ENCODE measurements around the gene UNK. TPM values are rescaled to one million over a fixed set of nuclear protein-coding genes. Genes with fewer than 3 reads are reported as not detected.
A peak's percentile ranks its signal among the peaks of the same experiment; 100 is the strongest.

UNK gene
- total RNA-seq, 4 donors from 2014 or later = 26.5 to 42.5 (median 31.9) TPM

- intact Hi-C loops (cut with DNase I; ENCODE audit: low total_unique reads) = no loop called here
- H3K4me3 ChIP-seq (ENCODE audit: low read depth, poor library complexity, severe bottlenecking) = no peak overlapping the region
- WGBS, 2 donors = 83 to 84% methylated on average over 7 of the region's 7 CpGs
- DNase-seq (ENCODE audit: low spot score in 2 of 2) = peak in 1 of 2 donors; percentile 86
- TF ChIP-seq POLR2A (IDR thresholded peaks at IDR 0.05) (no peak), CTCF (IDR thresholded peaks at IDR 0.05) (no peak)
Measured at GRCh38 chr17:75819116-75819515, 34.5 kb downstream of the UNK start.

- intact Hi-C loops (cut with DNase I; ENCODE audit: low total_unique reads) = no loop called here
- H3K4me3 ChIP-seq (ENCODE audit: low read depth, poor library complexity, severe bottlenecking) = no peak overlapping the region
- no peak for DNase-seq (ENCODE audit: low spot score in 2 of 2)
- 64 to 66% methylated on average over 15 to 16 of the region's 16 CpGs for WGBS, 2 donors
- no peak for TF ChIP-seq POLR2A (IDR thresholded peaks at IDR 0.05)
- TF ChIP-seq CTCF (IDR thresholded peaks at IDR 0.05) = no peak
Measured at GRCh38 chr17:75819678-75820077, 35.1 kb downstream of the UNK start.

- intact Hi-C loops (cut with DNase I; ENCODE audit: low total_unique reads) = no loop called here
- 77 to 87% methylated on average over 18 to 21 of the region's 21 CpGs for WGBS, 2 donors
- no peak for DNase-seq (ENCODE audit: low spot score in 2 of 2)
- no peak for TF ChIP-seq CTCF (IDR thresholded peaks at IDR 0.05)
- TF ChIP-seq POLR2A (IDR thresholded peaks at IDR 0.05) = no peak
- H3K4me3 ChIP-seq (ENCODE audit: low read depth, poor library complexity, severe bottlenecking) = no peak overlapping the region
Measured at GRCh38 chr17:75820094-75821080, 35.8 kb downstream of the UNK start.

GRCh38 chr17:75821552-75821951, 36.9 kb downstream of the UNK start:
- no peak overlapping the region for H3K4me3 ChIP-seq (ENCODE audit: low read depth, poor library complexity, severe bottlenecking)
- intact Hi-C loops (cut with DNase I; ENCODE audit: low total_unique reads) = no loop called here
- TF ChIP-seq CTCF (IDR thresholded peaks at IDR 0.05) = no peak
- no peak for TF ChIP-seq POLR2A (IDR thresholded peaks at IDR 0.05)
- WGBS, 2 donors = 88 to 91% methylated on average over 7 of the region's 7 CpGs
- no peak for DNase-seq (ENCODE audit: low spot score in 2 of 2)

GRCh38 chr17:75822119-75822799, 37.7 kb downstream of the UNK start:
- 47% methylated on average over 18 of the region's 18 CpGs for WGBS, 2 donors

More at GRCh38 chr17:75822119-75822799, 37.7 kb downstream of the UNK start:
- intact Hi-C loops (cut with DNase I; ENCODE audit: low total_unique reads) = no loop called here
- no peak overlapping the region for H3K4me3 ChIP-seq (ENCODE audit: low read depth, poor library complexity, severe bottlenecking)
- DNase-seq (ENCODE audit: low spot score in 2 of 2) = no peak
- TF ChIP-seq CTCF (IDR thresholded peaks at IDR 0.05) (no peak), POLR2A (IDR thresholded peaks at IDR 0.05) (no peak)
